GM12878 (cell line): ENCODE results near the gene FCHSD2. TPM values are rescaled to one million over a fixed set of nuclear protein-coding genes. Genes with fewer than 3 reads are reported as not detected.
A peak's percentile ranks its signal among the peaks of the same experiment; 100 is the strongest.

Source experiments
- BCL11A ChIP-seq: IDR thresholded peaks from 2 replicates; pipeline ENCODE4 v1.6.1; 2011; ENCODE audit warnings: low read depth, low read length
- ETV6 ChIP-seq, 2 experiments: fragments of 450-650 bp in 1 of 2; IDR thresholded peaks in 1 of 2; conservative IDR thresholded peaks in 1 of 2; 2 replicates each; pipeline ENCODE4 v1.6.1; 2014; ENCODE audit warnings: antibody characterized with exemption in 1 of 2, borderline replicate concordance in 1 of 2, low read depth in 1 of 2, mild to moderate bottlenecking in 1 of 2, moderate library complexity in 1 of 2
- FOXM1 ChIP-seq: IDR thresholded peaks from 2 replicates; pipeline ENCODE4 v1.6.1; 2012; ENCODE audit warnings: low read depth, mild to moderate bottlenecking, inconsistent platforms, low read length, moderate library complexity
- GATAD2B ChIP-seq: fragments of 450-650 bp; conservative IDR thresholded peaks from 2 replicates; pipeline ENCODE4 v1.6.1; 2017; ENCODE audit warnings: low read depth, mild to moderate bottlenecking, moderate library complexity
- KDM1A ChIP-seq: fragments of 200-600 bp; sonication (generic); IDR thresholded peaks from 2 replicates; pipeline ENCODE4 v1.6.1; 2016; ENCODE audit warnings: borderline replicate concordance
- MYB ChIP-seq: fragments of 150-350 bp; IDR thresholded peaks from 2 replicates; pipeline ENCODE4 v1.6.1; 2014; ENCODE audit warnings: mild to moderate bottlenecking, low read depth, low read length, borderline replicate concordance
- NFYA ChIP-seq: IDR thresholded peaks from 2 replicates; pipeline ENCODE4 v1.6.1; 2011; ENCODE audit warnings: low read depth, mild to moderate bottlenecking, low read length, improper control_type of control experiment, borderline replicate concordance
- NKRF ChIP-seq: fragments of 450-650 bp; conservative IDR thresholded peaks from 2 replicates; pipeline ENCODE4 v1.6.1; 2017; ENCODE audit warnings: mild to moderate bottlenecking, moderate library complexity
- NRF1 ChIP-seq: conservative IDR thresholded peaks from 2 replicates; pipeline ENCODE4 v1.6.1; 2011; ENCODE audit warnings: mild to moderate bottlenecking, low read depth, low read length, improper control_type of control experiment
- PAX5 ChIP-seq: IDR thresholded peaks from 2 replicates; pipeline ENCODE4 v1.6.1; 2011; ENCODE audit warnings: low read depth, low read length, borderline replicate concordance
- POLR2AphosphoS2 ChIP-seq: IDR thresholded peaks from 2 replicates; pipeline ENCODE4 v1.6.1; 2011; ENCODE audit warnings: low read depth, mild to moderate bottlenecking, low read length, improper control_type of control experiment, moderate library complexity
- STAT3 ChIP-seq: IDR thresholded peaks from 2 replicates; pipeline ENCODE4 v1.6.1; 2011; ENCODE audit warnings: low read depth, low read length, improper control_type of control experiment
- TCF12 ChIP-seq: IDR thresholded peaks from 2 replicates; pipeline ENCODE4 v1.6.1; 2011; ENCODE audit warnings: low read depth, mild to moderate bottlenecking, low read length
- ZNF24 ChIP-seq: fragments of 450-650 bp; IDR thresholded peaks from 2 replicates; pipeline ENCODE4 v1.6.1; 2017; ENCODE audit warnings: antibody characterized with exemption, mild to moderate bottlenecking
- ZNF592 ChIP-seq: fragments of 450-650 bp; IDR thresholded peaks from 2 replicates; pipeline ENCODE4 v1.6.1; 2017; ENCODE audit warnings: mild to moderate bottlenecking, moderate library complexity
- polyA plus RNA-seq, 11 experiments: library from polyadenylated mRNA; depleted of rRNA in 4 of 11; unstranded in 6 of 11; stranded (reverse) in 5 of 11; fragments of >200 nt; fragmentation: Nextera tagmentation in 4 of 11; fragmentation: Illumina TruSeq in 1 of 11; extraction: Ambion mirVana in 4 of 11; extraction: Trizol in 1 of 11; gene quantifications; 1 replicate in 1 of 11; 2 replicates in 10 of 11; pipeline versions ENCODE4 v1.2.1 to v1.2.3, GENCODE V29; 2011 to 2016; ENCODE audit warnings: inconsistent platforms in 2 of 11, missing spikeins in 2 of 11, low read depth in 1 of 11
- total RNA-seq, 4 experiments: library from RNA; depleted of rRNA in 3 of 4; stranded (reverse); fragments of >200 nt in 3 of 4; fragmentation: Illumina TruSeq in 1 of 4; extraction: Trizol in 1 of 4; gene quantifications; 2 replicates each; pipeline versions ENCODE4 v1.2.1 to v1.2.3, GENCODE V29; 2013 to 2021
- TF ChIP-seq, protein P1 (sequence below): fragments of 150-350 bp; IDR thresholded peaks from 2 replicates; pipeline ENCODE4 v1.6.1; 2014; ENCODE audit warnings: mild to moderate bottlenecking, low read depth, low read length
- TF ChIP-seq, protein P2 (sequence below): IDR thresholded peaks from 2 replicates; pipeline ENCODE4 v1.6.1; 2012; ENCODE audit warnings: mild to moderate bottlenecking, low read depth, low read length

Gene FCHSD2
- total and polyA plus RNA-seq, 10 of the 15 experiments (the other 5 are each of a cell fraction or from before 2014, with no cell fraction given): 13.2 to 89.8 (median 47.8) TPM

DNA sequence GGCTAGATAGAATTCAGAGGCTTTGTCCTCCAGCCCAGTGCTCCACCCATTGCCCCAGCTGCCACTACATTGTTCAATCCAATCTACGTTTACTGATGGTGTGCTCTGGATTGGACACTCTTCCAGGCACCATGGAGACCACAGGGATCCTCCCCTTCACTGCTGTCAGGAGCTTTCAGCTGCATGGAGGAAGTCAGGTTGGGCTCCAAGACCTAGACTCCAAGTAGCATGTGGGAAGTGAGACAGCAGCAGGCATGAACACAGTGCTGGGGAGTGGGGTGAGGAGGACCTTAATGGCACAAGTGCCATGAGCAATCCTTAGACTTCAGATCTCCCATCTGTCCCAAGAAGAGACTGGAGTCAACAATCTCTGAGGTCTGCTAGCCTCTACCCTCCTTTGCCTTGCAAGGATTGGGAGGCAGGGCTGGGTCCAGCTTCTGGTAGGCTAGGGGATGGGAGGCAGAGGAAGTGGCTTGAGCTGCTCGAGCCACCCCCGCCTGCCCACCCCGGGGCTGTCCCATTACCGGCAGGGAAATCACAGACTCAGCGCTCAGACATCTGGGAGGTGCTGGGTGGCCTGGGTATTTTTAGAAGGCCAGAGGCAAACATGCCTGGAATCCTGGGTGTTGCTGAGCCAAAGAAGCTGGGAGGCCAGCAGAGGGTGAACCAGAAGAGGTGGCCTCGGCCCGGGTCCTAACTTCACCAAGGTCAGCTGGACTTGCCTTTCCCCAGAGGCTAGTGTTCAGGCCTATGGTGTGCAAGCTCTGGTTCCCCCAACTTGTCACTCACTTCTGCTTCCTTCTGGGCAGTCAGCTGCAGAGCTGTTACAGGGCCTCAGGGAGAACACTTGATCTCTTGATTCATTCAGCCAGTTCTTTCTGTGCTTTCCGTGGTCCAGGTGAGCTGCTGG, 15.2 kb upstream of the FCHSD2 start (continued):
- TF ChIP-seq BCL11A (0 out of 2 replicates have a peak, but pooled peaks have one; percentile 50), MYB (no peak), FOXM1 (no peak), ETV6 (conservative IDR thresholded peaks at IDR 0.05 in 1 of 2, IDR thresholded peaks at IDR 0.05 in 1 of 2; ENCODE audit: borderline replicate concordance in 1 of 2, low read depth in 1 of 2) (peak in 1 of 2 experiments; percentile 58; a peak in 1 of 4 replicates), NKRF (no peak), NRF1 (no peak), STAT3 (no peak), TCF12 (peak; percentile 53; the same call in 1 of the 2 replicates), KDM1A (no peak), GATAD2B (peak; percentile 67; the same call in 1 of the 2 replicates), NFYA (no peak), ZNF592 (no peak), PAX5 (peak; percentile 61; the same call in 1 of the 2 replicates), POLR2AphosphoS2 (no peak), ZNF24 (no peak)
- TF ChIP-seq, protein P1, sequence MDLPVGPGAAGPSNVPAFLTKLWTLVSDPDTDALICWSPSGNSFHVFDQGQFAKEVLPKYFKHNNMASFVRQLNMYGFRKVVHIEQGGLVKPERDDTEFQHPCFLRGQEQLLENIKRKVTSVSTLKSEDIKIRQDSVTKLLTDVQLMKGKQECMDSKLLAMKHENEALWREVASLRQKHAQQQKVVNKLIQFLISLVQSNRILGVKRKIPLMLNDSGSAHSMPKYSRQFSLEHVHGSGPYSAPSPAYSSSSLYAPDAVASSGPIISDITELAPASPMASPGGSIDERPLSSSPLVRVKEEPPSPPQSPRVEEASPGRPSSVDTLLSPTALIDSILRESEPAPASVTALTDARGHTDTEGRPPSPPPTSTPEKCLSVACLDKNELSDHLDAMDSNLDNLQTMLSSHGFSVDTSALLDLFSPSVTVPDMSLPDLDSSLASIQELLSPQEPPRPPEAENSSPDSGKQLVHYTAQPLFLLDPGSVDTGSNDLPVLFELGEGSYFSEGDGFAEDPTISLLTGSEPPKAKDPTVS: no peak
- TF ChIP-seq, protein P2, sequence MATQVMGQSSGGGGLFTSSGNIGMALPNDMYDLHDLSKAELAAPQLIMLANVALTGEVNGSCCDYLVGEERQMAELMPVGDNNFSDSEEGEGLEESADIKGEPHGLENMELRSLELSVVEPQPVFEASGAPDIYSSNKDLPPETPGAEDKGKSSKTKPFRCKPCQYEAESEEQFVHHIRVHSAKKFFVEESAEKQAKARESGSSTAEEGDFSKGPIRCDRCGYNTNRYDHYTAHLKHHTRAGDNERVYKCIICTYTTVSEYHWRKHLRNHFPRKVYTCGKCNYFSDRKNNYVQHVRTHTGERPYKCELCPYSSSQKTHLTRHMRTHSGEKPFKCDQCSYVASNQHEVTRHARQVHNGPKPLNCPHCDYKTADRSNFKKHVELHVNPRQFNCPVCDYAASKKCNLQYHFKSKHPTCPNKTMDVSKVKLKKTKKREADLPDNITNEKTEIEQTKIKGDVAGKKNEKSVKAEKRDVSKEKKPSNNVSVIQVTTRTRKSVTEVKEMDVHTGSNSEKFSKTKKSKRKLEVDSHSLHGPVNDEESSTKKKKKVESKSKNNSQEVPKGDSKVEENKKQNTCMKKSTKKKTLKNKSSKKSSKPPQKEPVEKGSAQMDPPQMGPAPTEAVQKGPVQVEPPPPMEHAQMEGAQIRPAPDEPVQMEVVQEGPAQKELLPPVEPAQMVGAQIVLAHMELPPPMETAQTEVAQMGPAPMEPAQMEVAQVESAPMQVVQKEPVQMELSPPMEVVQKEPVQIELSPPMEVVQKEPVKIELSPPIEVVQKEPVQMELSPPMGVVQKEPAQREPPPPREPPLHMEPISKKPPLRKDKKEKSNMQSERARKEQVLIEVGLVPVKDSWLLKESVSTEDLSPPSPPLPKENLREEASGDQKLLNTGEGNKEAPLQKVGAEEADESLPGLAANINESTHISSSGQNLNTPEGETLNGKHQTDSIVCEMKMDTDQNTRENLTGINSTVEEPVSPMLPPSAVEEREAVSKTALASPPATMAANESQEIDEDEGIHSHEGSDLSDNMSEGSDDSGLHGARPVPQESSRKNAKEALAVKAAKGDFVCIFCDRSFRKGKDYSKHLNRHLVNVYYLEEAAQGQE: no peak
